Hematopoietic multipotent progenitor cell treated with erythropoietin and hydrocortisone succinate and interleukin-3 and kit ligand, for 17 days (in vitro differentiated cells): ENCODE data around the gene NCOA3.

Source experiments
- DNase-seq: peaks from one replicate; pipeline ENCODE4 v3.0.0-alpha.2; 2015; ENCODE audit warnings: low spot score

The NCOA3 gene

GRCh38 chr20:47664744-47665143 is 163.1 kb downstream of the NCOA3 start:
- no peak for DNase-seq

GRCh38 chr20:47665221-47665991 is 163.7 kb downstream of the NCOA3 start:
- no peak for DNase-seq

GRCh38 chr20:47666304-47666703 is 164.6 kb downstream of the NCOA3 start:
- DNase-seq, result no peak

- no peak for DNase-seq
Measured at GRCh38 chr20:47667086-47667485, 165.4 kb downstream of the NCOA3 start.

- no peak for DNase-seq
Measured at GRCh38 chr20:47667531-47668312, 166.0 kb downstream of the NCOA3 start.

- no peak for DNase-seq
Measured at GRCh38 chr20:47668313-47669151, 166.8 kb downstream of the NCOA3 start.

- DNase-seq, result no peak
Measured at GRCh38 chr20:47669152-47669425, 167.4 kb downstream of the NCOA3 start.

- no peak for DNase-seq
Measured at GRCh38 chr20:47669489-47669888, 167.8 kb downstream of the NCOA3 start.

- no peak for DNase-seq
Measured at GRCh38 chr20:47669927-47670890, 168.5 kb downstream of the NCOA3 start.

- DNase-seq, result no peak
Measured at GRCh38 chr20:47670913-47671312, 169.2 kb downstream of the NCOA3 start.

- no peak for DNase-seq
Measured at GRCh38 chr20:47672166-47672565, 170.5 kb downstream of the NCOA3 start.

- no peak for DNase-seq
Measured at GRCh38 chr20:47672886-47673670, 171.4 kb downstream of the NCOA3 start.

- no peak for DNase-seq
Measured at GRCh38 chr20:47673671-47673955, 171.9 kb downstream of the NCOA3 start.

GRCh38 chr20:47674145-47674544 is 172.5 kb downstream of the NCOA3 start:
- DNase-seq, result no peak

- no peak for DNase-seq
Measured at GRCh38 chr20:47674686-47675085, 173.0 kb downstream of the NCOA3 start.

GRCh38 chr20:47675190-47676142 is 173.8 kb downstream of the NCOA3 start:
- no peak for DNase-seq

GRCh38 chr20:47676219-47676721 is 174.6 kb downstream of the NCOA3 start:
- DNase-seq, result no peak

GRCh38 chr20:47676912-47677634 is 175.4 kb downstream of the NCOA3 start:
- no peak for DNase-seq
